GM18907 (cell line): Measurements from ENCODE around the gene GOLGA7B.
A peak's percentile ranks its signal among the peaks of the same experiment; 100 is the strongest.

Experiments
- ATAC-seq: cut with Tn5 transposase; IDR thresholded peaks from one replicate; pipeline ENCODE4 v1.9.1; 2021; ENCODE audit warnings: mild to moderate bottlenecking, moderate library complexity; ENCODE audit not compliant: unreplicated experiment

Gene GOLGA7B

DNA sequence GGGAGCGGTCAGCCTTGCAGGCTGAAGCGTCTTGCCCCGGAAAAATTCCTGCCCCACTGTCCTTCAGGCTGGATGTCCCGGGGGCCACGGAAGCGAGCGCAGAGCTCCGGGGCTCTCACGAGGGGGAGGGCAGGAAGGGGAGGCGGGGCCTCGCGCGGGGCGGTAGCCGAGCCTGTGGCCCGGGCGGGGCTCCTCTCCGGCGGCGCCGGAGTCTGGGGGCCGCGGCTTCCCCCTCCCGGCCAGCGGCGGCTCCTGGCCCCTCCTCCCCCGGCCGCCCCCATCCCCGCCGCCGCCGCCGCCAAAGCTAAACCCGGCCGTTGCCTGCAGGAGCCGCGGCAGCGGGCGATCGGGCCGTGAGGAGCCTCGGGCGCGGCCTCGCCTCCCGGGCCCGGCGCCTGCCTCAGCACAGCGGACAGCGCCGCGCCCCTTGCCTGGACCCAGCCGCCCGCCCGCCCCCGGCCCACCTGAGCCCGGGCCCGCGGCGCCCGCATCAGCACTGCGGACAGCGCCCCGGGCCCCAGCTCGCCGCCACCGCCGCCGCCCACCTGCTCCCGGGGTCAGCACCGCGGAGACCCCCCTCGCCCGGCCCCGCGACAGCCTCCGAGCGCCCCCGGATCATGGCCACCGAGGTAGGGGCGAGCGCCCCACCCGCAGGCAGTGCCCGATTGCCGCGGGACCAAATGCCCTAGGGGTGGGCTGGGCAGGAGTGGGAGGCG, at the start of gene GOLGA7B:
Gene GOLGA7B, plus strand, starts transcription at position 157 of the 716 bp plus-strand sequence. Its CDS starts 461 bp downstream, at position 618.
- ATAC-seq: peak; percentile 62

DNA sequence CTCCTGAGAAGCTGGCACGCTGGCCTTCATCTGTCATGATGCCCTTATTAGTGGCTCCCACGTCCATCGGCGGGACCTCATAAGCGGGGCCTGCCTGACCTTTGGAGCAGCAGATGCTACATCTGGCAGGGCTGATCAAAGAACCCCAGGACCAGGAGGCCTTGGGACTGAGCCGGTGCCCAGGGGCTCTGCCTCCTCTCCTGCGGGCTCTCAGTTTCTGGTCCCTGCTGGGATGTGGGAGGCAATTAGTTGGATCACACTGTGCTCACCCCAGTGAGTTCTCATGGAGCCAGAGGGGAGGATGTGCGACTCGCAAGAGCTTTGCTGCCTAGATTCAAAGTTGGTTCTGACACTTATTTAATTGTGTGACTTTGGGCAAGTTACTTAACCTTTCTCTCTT, 49.2 kb upstream of the GOLGA7B start:
- no peak for ATAC-seq

DNA sequence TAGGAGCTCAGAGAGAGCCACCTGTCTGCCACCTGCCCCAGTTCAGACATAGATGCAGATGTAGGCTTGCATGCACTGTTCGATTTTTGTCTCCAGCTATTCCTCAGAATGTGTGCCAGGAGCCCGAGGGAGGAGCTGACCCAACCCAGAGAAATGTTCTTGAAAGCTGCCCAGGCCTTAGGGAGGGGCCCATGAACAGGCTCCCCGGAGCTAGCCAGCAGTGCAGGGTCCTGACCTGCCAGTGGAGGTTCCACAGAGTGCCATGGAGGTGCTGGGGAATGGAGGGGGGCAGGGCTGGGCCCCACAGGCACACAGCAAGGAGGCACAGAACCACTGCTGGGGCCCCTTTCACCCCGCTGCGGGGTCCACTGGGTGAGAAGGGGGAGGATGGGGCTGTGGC, 48.2 kb upstream of the GOLGA7B start:
- ATAC-seq: no peak

DNA sequence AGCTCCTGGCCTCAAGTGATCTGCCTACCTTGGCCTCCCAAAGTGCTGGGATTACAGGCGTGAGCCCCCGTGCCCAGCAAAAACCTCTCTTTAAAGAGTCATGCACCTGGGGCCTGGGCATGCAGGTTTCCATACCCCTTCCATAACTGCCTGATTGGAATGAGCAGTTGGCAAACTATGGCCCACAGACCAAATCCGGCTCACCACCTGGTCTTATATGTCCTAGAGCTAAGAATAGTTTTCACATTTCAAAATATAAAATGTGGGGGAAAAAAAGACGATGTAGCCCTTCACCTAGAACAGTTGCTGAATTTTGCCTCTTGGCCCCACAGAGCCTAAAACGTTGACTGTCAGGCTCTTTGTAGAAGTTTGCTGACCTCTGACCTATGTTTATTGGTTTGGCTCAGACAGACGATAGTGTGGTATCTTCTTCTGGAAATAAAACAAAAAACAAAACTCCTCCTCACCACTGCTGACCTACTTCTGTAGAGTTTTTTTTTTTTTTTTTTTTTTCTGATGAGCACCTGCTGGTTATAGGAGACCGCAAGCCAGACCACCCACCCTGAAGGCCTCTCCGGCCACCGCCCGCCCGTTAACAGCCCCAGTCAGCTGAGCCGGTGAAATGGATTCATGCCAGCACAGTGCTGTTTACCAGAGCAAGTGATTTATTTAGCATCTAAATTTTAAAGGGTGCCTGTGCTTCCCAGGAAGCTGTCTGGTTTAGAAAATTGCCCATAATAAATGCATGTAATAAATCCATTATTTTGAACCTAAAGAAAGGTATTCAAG, 44.4 kb upstream of the GOLGA7B start:
- no peak for ATAC-seq

DNA sequence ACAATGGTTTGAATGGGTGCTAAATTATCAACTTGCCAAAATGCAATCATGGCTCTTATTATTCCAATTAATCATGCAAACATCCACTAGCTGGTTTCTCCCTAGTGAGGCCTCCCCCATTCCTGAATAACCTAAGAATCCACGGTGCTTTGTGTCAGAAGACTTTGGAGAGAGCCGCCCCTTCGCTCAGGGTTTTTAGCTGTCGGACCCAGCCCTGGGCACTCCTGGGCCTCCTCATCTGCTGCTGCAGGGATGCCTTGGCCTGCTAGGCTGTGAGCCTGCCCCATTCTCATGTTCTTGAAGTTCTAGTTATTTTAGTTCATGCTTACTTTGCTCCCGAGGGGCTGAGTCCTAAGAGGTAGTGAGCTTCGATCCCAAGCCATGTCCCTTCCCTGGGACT, 43.7 kb upstream of the GOLGA7B start:
- no peak for ATAC-seq

DNA sequence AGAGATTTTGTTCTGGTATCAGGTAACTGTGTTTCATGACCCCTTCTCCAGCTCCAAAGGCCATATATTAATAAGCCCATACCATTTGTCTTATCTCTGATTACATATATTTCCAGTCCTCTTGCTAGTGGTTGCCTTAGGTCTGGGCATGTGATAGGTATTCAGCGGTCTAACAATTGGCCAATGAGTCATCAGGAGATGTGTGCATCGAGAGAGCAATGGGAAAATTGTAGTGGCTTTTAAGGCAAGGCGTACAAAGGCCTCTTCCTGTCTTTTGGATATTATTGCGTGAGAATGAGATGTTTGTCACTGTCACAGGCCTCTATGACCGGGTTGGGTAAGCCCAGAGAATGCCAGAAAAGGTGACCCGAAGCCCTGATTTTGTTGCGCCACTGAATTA, 39.2 kb upstream of the GOLGA7B start:
- no peak for ATAC-seq

DNA sequence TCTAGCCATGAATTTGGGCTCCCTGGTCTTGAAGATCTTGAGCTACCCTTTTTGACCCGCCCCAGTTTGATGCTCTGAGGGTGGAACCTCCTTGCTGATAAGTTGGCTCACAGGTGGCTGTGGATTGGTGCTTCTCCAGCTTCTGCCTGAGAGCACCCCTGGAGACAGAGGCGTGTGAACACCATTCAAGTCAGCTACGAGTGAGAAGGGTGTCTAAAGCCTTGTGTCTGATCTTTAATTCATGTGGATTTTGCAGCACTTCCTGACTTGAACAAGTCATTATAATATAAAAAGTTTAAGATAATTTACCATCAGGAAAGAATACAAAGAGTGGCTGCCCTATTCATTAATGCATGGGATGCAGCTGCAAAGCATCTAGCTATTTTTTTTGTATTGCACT, 37.7 kb upstream of the GOLGA7B start:
- no peak for ATAC-seq

DNA sequence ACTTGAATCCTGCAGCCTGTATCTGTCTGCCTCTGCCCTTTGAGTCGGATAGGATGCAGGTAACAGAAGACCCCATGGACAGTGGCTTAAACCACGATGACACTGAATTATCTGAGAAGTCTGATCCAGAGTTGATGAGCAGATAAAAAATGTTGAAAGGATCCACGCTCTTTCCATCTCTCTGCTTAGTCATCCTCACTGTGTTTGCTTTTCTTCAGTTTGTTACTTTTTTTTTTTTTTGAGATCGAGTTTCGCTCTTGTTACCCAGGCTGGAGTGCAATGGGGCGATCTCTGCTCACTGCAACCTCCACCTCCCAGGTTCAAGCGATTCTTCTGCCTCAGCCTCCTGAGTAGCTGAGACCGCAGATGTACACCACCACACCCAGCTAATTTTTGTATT, 36.9 kb upstream of the GOLGA7B start:
- ATAC-seq: no peak

DNA sequence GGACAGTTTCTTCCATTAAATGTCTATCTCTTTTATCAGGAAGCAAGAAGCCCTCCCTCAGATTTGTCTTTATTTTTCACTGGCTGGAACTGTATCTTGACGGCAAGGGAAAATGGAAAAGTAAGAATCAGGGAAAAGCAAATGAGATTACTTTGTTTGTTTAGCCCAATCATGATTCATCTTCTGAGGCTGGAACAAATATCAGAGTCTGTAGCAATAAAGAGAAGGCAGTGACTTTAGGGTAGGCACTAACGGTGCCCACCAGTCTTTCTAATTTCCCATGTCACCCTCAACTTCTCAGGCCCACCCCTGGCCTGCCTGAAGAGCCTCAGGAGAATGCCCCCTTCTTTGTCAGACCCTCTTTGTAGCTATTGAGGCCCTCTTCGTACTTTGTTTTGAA, 36.3 kb upstream of the GOLGA7B start:
- no peak for ATAC-seq

DNA sequence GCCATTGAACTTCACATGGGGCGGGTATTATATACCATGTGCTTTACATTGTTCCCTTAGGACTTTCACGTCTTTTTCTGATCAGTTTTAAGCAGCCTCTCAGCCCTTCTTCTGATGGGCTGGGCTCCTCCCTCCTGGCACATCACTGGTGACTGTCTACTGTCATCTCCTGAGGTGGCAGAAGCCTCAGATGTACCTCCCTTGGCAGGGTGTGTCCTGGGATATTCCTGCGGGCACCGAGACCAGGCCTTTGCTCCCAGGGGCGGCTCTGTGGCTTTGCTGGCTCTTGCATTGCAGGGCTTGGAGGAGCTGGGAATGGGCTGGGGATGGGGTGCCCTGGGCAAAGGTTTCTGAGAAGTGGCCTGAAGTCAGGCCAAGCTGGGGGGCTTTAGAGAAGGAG, 34.6 kb upstream of the GOLGA7B start:
- ATAC-seq: no peak

DNA sequence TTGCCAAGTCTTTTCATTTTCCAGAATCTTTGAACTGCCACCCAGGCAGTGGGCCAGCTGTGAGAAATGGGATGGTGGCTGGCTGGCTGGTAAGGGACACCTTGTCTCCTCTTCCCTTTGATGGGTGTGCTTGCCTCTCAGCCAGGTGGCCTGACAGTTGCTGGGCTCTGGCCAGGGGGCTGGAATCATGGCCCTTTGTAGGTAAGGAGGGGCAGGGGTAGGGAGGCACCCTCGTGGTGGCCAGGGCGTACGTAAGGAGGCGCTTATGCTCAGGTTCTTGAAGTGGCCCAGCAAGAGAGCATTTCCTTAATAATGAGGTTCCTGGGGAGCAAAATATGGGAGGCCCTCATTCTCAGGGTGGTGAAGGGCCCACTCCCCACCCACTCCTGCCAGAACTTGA, 33.0 kb upstream of the GOLGA7B start:
- no peak for ATAC-seq

DNA sequence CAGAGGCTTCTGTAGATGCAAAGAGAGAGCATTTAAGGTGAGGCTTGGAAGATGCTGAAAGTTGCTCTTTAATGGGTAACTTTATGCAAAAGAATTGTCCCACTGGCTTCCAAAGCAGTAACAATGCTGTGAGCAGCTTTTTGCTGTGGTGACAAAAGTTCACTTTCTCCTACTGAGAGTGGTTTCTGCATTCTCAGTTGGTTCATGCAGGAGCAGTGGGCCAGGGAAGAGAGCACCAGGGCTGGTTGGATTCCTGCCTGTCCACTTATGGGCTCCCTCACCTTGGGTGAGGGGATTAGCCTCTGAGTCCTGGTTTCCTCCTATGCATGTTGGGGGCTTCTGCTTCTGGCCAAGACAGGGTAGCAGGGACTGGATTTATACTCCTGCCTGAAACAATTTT, 31.1 kb upstream of the GOLGA7B start:
- ATAC-seq: no peak

DNA sequence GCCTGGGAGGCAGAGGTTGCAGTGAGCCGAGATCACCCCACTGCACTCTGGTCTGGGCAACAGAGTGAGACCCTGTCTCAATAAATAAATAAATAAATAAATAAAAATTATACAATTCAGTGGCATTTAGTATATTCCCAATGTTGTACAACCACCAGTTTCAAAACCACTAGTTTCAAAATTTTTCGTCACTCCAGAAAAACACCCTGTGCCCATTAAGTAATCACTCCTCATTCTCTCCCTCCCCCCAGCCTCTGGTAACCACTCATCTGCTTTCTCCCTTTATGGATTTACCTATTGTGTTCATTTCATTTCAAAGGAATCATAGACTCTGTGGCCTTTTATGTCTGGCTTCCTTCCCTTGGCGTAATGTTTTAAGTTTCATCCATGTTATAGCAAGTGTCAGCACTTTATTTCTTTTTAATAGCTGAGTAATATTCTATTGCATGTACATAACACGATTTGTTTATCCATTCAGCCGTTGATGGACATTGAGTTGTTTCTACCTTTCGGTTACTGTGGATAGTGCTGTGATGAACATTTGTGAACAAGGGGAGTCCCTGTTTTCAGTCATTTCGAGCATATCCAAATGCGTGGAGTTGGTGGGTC, 29.4 kb upstream of the GOLGA7B start:
- no peak for ATAC-seq

DNA sequence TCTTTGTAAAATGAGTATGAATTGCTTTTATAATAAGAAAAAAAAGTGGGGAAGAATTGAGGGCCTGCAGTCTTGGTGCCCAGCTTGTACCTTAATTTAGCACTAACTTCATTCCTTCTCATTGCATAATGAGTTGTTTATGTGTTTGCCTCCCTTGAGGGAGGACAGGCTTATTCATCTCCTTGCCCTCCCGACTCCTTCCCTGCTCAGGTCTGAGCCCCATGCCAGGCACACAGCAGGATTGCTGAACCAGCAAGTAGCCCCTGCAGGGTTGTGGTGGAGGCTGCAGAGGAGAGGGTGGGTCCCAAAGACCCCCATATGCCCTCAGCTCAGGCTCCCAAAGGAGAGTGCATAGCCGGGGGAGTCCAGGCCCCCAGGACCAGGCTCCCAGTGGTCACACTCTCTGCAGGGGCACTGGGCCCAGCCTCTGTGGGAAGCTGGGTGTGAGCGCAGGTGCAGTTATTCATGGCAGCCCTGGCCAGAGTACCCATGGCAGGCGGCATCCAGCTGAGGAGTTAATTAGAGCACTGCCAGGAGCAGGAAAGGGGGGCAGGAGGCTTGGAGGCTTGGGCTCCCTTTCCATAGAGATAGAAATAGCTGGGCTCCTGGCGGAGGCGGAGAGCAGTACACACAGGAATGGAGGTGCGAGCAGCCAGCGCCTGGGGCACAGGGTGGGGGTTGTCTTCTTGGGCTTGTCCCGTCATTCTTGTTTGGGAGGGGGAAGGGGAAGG, 28.2 kb upstream of the GOLGA7B start:
- ATAC-seq: no peak

DNA sequence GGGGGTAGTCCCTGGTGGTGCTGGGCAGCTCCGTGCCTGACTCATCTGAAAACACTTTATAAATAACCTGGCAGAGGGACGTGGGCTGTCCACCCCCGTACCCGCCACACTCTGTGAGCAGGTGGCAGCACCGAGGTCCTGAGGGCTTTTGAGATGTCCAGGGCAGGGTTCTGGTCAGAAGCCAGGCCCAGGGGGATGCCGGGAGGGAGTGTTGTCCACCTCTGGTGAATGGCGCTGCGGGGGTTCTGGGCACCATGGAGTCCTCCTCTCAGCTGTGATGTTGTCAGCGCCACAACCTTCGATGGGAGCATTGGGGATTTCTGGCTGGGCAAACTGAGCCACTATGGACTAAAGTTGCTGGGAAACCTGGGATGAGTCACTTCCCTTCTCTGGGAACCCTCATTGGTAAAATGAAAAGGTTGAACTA, 27.4 kb upstream of the GOLGA7B start:
- no peak for ATAC-seq

DNA sequence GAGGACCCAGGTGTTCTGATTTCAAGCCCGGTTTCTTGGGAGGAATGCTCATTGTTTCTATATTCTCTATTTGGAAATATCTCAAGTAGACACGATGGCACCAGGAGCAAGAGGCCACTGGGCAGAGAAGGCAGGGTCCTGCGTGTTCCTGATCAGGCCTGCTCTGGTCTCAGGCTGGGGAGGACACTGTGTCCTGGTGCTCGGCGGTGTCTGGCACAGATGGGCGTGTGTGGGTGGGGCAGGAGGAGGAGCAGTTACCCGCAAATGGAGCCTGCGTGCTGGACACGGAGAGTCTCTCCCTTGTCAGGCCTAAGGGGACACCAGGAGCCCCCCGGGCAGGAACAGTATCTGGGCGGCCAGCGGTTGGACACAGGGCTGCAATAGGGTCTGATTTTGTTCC, 25.9 kb upstream of the GOLGA7B start:
- ATAC-seq: no peak

DNA sequence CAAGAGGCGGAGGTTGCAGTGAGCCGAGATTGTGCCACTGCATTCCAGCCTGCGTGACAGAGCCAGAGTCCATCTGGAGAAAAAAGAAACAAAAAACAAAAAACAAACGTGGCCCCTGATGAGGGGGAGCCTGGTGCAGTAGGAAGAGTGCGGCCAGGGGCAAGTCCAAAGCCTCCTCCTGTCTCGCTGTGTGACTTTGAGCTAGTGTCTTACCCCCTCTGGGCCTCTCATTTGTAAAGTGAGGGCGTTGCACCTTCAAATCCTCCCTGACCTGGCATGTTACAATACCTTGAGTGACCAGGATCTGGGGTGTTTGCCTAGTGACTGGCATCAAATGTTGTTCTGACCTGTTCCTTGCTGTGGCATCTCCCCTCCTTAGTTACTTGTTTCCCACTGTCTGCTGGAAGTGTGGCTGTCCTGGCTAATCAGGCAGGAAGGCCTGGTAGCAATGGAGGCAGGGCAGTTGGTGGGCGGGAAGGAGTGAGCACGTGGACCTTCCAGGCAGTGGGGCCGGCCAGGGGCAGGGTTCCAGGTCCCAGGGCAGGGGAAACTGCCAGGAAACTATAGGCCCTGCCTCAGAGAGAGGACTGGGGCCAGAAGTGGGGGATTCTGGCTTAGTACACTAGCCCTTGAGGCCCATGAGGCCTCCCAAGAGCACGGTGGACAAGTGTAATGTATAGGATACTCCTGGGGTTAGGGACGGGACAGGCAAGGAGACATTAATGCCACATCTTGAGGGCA, 24.5 kb upstream of the GOLGA7B start:
- ATAC-seq: no peak

DNA sequence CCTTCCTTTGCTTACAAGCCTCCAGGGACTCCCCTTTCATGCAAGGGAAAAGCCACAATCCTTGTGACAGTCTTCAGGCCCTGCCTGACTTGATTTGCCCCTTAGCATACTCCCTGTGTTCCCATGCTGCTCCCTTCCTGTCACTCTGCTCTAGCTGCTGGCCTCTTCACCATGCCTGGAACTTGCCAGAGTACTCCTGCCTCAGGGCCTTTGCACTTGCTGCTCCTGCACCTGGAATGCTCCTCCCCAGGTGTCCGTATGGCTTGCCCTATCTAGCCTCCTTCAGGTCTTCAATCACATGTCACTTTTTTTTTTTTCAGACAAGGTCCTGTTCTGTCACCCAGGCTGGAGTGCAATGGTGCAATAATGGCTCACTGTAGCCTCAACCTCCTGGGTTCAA, 22.8 kb upstream of the GOLGA7B start:
- ATAC-seq: no peak

DNA sequence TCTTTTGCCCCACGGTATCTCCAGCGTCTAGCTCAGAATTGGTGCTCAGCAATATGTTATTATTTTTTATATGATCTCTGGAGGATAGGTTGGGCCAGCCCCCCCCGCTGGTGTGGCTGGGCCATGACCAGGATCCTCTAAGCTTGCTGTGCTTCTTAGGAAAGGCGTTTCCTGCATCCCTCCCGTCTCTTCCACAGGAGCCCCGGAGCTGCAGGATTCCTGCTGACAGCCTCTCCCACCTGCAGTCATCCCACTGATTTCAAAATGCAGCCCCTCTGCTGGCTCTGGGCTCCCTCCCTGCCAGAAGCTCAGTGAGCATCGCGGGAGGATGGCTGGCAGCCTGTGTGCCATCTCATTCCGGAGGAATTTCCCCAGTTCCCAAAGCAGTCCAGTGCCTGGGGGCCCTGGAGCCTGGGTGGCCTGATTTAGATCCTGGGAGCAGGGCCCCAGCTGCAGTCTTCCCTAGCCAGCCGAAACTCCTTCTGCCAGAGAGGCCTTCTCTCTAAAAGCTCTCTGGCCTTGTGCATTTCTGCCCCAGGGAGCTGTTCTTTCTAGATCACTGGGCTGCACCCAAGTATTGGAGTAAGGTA, 21.8 kb upstream of the GOLGA7B start:
- no peak for ATAC-seq

DNA sequence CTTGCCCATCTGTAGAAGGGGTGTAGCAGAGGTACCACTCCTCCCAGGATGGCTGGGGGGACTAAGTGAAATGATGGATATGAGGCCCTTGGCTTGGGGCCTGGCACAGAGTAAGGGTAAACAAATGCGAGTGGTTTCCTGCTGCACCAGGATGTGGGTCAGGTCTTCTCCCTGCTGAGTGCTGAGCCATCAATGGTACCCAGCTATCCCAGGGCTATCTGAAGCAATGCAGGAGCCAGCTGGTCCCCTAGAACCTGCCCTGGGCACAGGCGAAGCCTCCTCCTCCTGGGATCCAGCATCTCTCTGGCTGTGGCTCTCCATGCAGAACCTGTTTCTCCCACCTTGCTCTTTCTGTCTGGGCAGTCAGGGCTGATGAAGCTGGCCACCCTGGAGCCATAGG, 20.9 kb upstream of the GOLGA7B start:
- ATAC-seq: no peak
